ENCODE data around the gene PM20D1. TPM values are rescaled to one million over a fixed set of nuclear protein-coding genes. Genes with fewer than 3 reads are reported as not detected.

The PM20D1 gene
- polyA plus RNA-seq, 1 of the 3 experiments (the other 2 are of a cell fraction) = not detected

- DNase-seq = no peak
- Histone ChIP-seq H3K4me2 (no peak overlapping the region), H3K4me3 (ENCODE audit: low read depth in 2 of 2, low read length in 1 of 2) (no peak overlapping the region), H3F3A (replicated peaks; ENCODE audit: insufficient read depth) (no peaks in the 10 kb centered on the region), H3K27me3 (ENCODE audit: insufficient read depth) (no peaks in the 10 kb centered on the region), H3K9me3 (no peaks in the 10 kb centered on the region), H3K36me3 (replicated peaks in 1 of 2; ENCODE audit: control insufficient read depth in 1 of 2, insufficient read depth in 2 of 2, low read length in 1 of 2) (no peaks in the 10 kb centered on the region), H3K9me2 (no peaks in the 10 kb centered on the region), H3K79me2 (ENCODE audit: insufficient read depth) (no peaks in the 10 kb centered on the region), H3K27ac (ENCODE audit: low read depth in 2 of 2, low read length in 1 of 2) (no peak overlapping the region), H2AFZ (ENCODE audit: low read depth) (no peak overlapping the region), H3K4me1 (ENCODE audit: control insufficient read depth in 1 of 2, insufficient read depth in 2 of 2, low read depth in 1 of 2, low read length in 1 of 2) (peaks cover 0 to 9% of the 10 kb centered on the region in 2 experiments; a peak in 1 of 4 replicates), H4K20me1 (ENCODE audit: insufficient read depth) (no peaks in the 10 kb centered on the region), H3K9ac (no peak overlapping the region)
- TF ChIP-seq ELF1 (IDR thresholded peaks at IDR 0.05) (no peak), EZH2phosphoT487 (IDR thresholded peaks at IDR 0.05; ENCODE audit: borderline replicate concordance, low read depth) (no peak), PBX3 (IDR thresholded peaks at IDR 0.05) (no peak), IRF3 (IDR thresholded peaks at IDR 0.05; ENCODE audit: low read depth, low read length) (no peak), REST (IDR thresholded peaks at IDR 0.05; ENCODE audit: low read depth, low read length) (no peak), SMC3 (IDR thresholded peaks at IDR 0.05; ENCODE audit: low read depth, low read length) (no peak), FOXJ3 (CRISPR knock-in tag; IDR thresholded peaks at IDR 0.05) (no peak), TCF12 (IDR thresholded peaks at IDR 0.05) (no peak), ZBTB33 (IDR thresholded peaks at IDR 0.05; ENCODE audit: borderline replicate concordance, low read depth) (no peak), FOXM1 (IDR thresholded peaks at IDR 0.05; ENCODE audit: low read depth) (no peak), TAF1 (IDR thresholded peaks at IDR 0.05; ENCODE audit: borderline replicate concordance, low read depth, low read length) (no peak), RXRA (IDR thresholded peaks at IDR 0.05; ENCODE audit: borderline replicate concordance, low read depth) (no peak), POLR2AphosphoS5 (IDR thresholded peaks at IDR 0.05; ENCODE audit: low read depth, low read length) (no peak), SIN3A (IDR thresholded peaks at IDR 0.05; ENCODE audit: borderline replicate concordance, low read depth, low read length) (no peak), USF2 (IDR thresholded peaks at IDR 0.05; ENCODE audit: borderline replicate concordance, low read depth, low read length) (no peak), EP300 (IDR thresholded peaks at IDR 0.05; ENCODE audit: borderline replicate concordance in 1 of 2, low read depth in 1 of 2, low read length in 1 of 2) (no peak)
- WGBS (ENCODE audit: low lambda C conversion rate) = 75% methylated on average over 6 of the region's 7 CpGs
- ChIA-PET CTCF (interaction anchor here (0.9 kb wide), 1 partner anchor 140 kb away, joined by 3 read pairs; no protein-coding TSS in a partner anchor), POLR2A (no interaction called here)
Observed at GRCh38 chr1:205837382-205837970, 12.5 kb downstream of the PM20D1 start.
